Ascending aorta (tissue), 2 donors: ENCODE measurements around the gene GABBR1. TPM values are rescaled to one million over a fixed set of nuclear protein-coding genes. Genes with fewer than 3 reads are reported as not detected.
A peak's percentile ranks its signal among the peaks of the same experiment; 100 is the strongest.

ENCODE experiments used
- DNase-seq, 2 donors: peaks; one replicate each; pipeline ENCODE4 v3.0.0-alpha.2; 2019; ENCODE audit warnings: low spot score in 2 of 2
- H3K27ac ChIP-seq, 2 donors: fragments of 200-600 bp; sonication (generic); one replicate each; pipeline ENCODE4 v1.5.1; 2016 to 2017; ENCODE audit warnings: mild to moderate bottlenecking in 1 of 2
- H3K27me3 ChIP-seq: fragments of 200-600 bp; sonication (generic); one replicate; pipeline ENCODE4 v1.5.1; 2017
- H3K36me3 ChIP-seq, 2 donors: fragments of 200-600 bp; sonication (generic); one replicate each; pipeline ENCODE4 v1.5.1; 2016
- H3K4me1 ChIP-seq, 2 donors: fragments of 200-600 bp; sonication (generic); one replicate each; pipeline ENCODE4 v1.5.1; 2016 to 2017; ENCODE audit warnings: mild to moderate bottlenecking in 1 of 2
- H3K4me3 ChIP-seq, 2 donors: fragments of 200-600 bp; sonication (generic); one replicate each; pipeline ENCODE4 v1.5.1; 2016 to 2017; ENCODE audit warnings: mild to moderate bottlenecking in 1 of 2
- H3K9me3 ChIP-seq, 2 donors: fragments of 200-600 bp; sonication (generic); one replicate each; pipeline ENCODE4 v1.5.1; 2016
- intact Hi-C: fragments of 100-400 bp; cut with DNase I; formaldehyde crosslinking; loops from one replicate; pipeline ENCODE4 v1.15.1; 2023
- total RNA-seq: library from RNA; depleted of rRNA; stranded (reverse); fragments of >200 nt; gene quantifications from one replicate; pipeline ENCODE4 v1.1.0, GENCODE V29; 2016
- TF ChIP-seq, protein P1 (sequence below), 3 experiments: fragments of 200-600 bp in 2 of 3; fragments of 450-650 bp in 1 of 3; sonication (generic) in 2 of 3; IDR thresholded peaks; one replicate each; pipeline ENCODE4 v1.5.1; 2016 to 2019; ENCODE audit warnings: antibody characterized with exemption in 3 of 3, mild to moderate bottlenecking in 1 of 3, moderate library complexity in 1 of 3

Gene GABBR1
- total RNA-seq, 1 donor from 2014 or later: 166 TPM

DNA sequence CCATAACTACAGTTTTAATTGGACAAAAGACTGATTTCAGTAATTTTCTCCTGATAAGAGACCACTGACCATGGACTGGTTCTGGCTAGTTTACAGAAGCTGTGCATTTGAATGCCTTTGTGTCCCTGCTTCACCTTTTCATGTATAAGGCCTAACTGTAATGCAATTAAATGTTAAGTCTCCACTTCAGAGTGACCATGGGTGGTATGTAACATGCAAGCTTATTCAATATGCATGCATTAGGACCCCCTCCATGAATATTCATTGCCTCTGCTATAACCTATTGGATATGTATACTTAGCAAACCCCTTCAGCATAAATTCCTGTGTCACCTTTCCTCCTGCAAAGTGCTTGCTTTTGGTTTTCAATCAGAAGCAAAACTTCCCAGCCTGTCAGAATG, 75.7 kb downstream of the GABBR1 start:
- no peaks in the 10 kb centered on the region for H3K36me3 ChIP-seq
- no peaks in the 10 kb centered on the region for H3K27me3 ChIP-seq
- TF ChIP-seq, protein P1, sequence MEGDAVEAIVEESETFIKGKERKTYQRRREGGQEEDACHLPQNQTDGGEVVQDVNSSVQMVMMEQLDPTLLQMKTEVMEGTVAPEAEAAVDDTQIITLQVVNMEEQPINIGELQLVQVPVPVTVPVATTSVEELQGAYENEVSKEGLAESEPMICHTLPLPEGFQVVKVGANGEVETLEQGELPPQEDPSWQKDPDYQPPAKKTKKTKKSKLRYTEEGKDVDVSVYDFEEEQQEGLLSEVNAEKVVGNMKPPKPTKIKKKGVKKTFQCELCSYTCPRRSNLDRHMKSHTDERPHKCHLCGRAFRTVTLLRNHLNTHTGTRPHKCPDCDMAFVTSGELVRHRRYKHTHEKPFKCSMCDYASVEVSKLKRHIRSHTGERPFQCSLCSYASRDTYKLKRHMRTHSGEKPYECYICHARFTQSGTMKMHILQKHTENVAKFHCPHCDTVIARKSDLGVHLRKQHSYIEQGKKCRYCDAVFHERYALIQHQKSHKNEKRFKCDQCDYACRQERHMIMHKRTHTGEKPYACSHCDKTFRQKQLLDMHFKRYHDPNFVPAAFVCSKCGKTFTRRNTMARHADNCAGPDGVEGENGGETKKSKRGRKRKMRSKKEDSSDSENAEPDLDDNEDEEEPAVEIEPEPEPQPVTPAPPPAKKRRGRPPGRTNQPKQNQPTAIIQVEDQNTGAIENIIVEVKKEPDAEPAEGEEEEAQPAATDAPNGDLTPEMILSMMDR (IDR thresholded peaks at IDR 0.05): no peak
- intact Hi-C loops: no loop called here
- H3K4me3 ChIP-seq: no peak overlapping the region
- no peaks in the 10 kb centered on the region for H3K9me3 ChIP-seq
- DNase-seq: no peak
- H3K4me1 ChIP-seq: peaks cover 0 to 10% of the 10 kb centered on the region in 2 donors
- no peak overlapping the region for H3K27ac ChIP-seq

- TF ChIP-seq, protein P1 (IDR thresholded peaks at IDR 0.05): no peak
- DNase-seq: no peak
These were observed 78.2 kb downstream of the GABBR1 start for GRCh38 chr6:29554764-29555163.

GRCh38 chr6:29553268-29554057, 79.5 kb downstream of the GABBR1 start:
- H3K36me3 ChIP-seq: no peaks in the 10 kb centered on the region
- no peaks in the 10 kb centered on the region for H3K27me3 ChIP-seq
- DNase-seq: no peak
- H3K4me3 ChIP-seq: peak overlapping the region; percentile 41 to 55
- TF ChIP-seq, protein P1 (IDR thresholded peaks at IDR 0.05): no peak
- peaks cover 0 to 10% of the 10 kb centered on the region in 2 donors for H3K4me1 ChIP-seq
- no peaks in the 10 kb centered on the region for H3K9me3 ChIP-seq
- intact Hi-C loops: no loop called here
- no peak overlapping the region for H3K27ac ChIP-seq

More at GRCh38 chr6:29554764-29555163, 78.2 kb downstream of the GABBR1 start:
- Histone ChIP-seq H3K4me3 (no peak overlapping the region), H3K27me3 (no peaks in the 10 kb centered on the region), H3K36me3 (no peaks in the 10 kb centered on the region), H3K9me3 (no peaks in the 10 kb centered on the region), H3K4me1 (peaks cover 0 to 10% of the 10 kb centered on the region in 2 donors), H3K27ac (no peak overlapping the region)
- intact Hi-C loops: no loop called here

- Histone ChIP-seq H3K4me3 (peak overlapping the region; percentile 41 to 55), H3K27ac (no peak overlapping the region)
- intact Hi-C loops: no loop called here
These were observed 80.4 kb downstream of the GABBR1 start for GRCh38 chr6:29552512-29553051.

GRCh38 chr6:29547573-29547972, 85.4 kb downstream of the GABBR1 start:
- no peak overlapping the region for H3K4me3 ChIP-seq
- no peaks in the 10 kb centered on the region for H3K4me1 ChIP-seq
- H3K36me3 ChIP-seq: no peaks in the 10 kb centered on the region
- H3K27me3 ChIP-seq: no peaks in the 10 kb centered on the region
- DNase-seq: no peak
- peaks cover 0 to 3% of the 10 kb centered on the region in 2 donors for H3K9me3 ChIP-seq
- TF ChIP-seq, protein P1 (IDR thresholded peaks at IDR 0.05): no peak
- intact Hi-C loops: no loop called here
- no peak overlapping the region for H3K27ac ChIP-seq

More at GRCh38 chr6:29552512-29553051, 80.4 kb downstream of the GABBR1 start:
- H3K4me1 ChIP-seq: peaks cover 0 to 10% of the 10 kb centered on the region in 2 donors
- DNase-seq: no peak
- TF ChIP-seq, protein P1 (IDR thresholded peaks at IDR 0.05): no peak
- H3K36me3 ChIP-seq: no peaks in the 10 kb centered on the region
- H3K9me3 ChIP-seq: no peaks in the 10 kb centered on the region
- H3K27me3 ChIP-seq: no peaks in the 10 kb centered on the region
